HuH-7 (cell line): ENCODE data around the gene SLC39A1.
"Not testable (repeated sequence)": the region's sequence is repeated elsewhere in the genome, so short reads cannot be mapped to it uniquely, and the experiment has no call there.

ENCODE experiments used
- DNase-seq: peaks from one replicate; pipeline ENCODE4 v3.0.0; 2011; ENCODE audit warnings: low spot score

Gene SLC39A1

DNA sequence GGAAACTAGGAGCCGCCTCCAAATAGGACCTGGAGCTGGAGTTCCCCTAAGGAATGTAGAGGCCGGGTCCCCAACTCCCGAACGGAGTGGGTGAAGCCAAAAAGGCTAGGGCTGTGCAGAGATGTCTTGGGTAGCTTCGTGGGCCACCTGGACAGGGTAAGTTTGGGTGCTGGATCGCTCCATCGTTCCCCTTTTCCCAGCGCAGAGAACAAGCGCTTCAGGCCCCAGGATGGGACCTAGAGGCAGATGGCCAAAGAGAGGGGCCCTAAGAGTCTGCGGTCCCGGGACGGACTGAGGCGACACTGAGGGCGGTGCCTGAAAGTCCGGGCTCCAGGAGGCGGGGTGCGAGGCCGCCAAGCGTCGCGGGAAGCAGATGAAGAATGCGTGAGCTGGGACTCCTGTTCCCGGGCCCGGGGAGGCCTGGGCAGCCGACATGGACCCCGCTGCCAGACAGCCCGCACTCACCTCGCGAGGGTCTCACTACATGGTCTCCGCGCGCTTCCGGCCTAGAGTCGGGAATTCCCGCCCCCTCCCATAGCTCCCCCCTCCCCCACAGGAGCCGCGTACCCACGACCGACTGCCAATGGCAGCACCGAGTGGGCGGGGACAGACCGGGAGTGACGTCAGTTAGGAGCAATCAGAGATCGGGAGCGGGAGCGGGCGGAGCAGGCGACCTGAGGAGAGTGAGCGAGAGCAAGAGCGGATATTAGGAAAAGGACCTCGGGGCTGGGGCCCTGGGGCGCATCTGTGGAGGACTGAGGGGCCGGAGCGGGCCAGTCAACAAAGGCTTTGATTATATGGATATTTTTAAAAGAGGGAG lies at the start of gene SLC39A1:
Gene SLC39A1 (minus strand): TSS at position 508 of the 820 bp plus-strand sequence. CDS start 822 bp downstream, outside the sequence.
- peak; percentile 98 for DNase-seq

GRCh38 chr1:154012543-154012942 lies 49.2 kb upstream of the SLC39A1 start:
- not testable (repeated sequence) for DNase-seq

- no peak for DNase-seq
These were observed 48.8 kb upstream of the SLC39A1 start for GRCh38 chr1:154012129-154012528.

DNA sequence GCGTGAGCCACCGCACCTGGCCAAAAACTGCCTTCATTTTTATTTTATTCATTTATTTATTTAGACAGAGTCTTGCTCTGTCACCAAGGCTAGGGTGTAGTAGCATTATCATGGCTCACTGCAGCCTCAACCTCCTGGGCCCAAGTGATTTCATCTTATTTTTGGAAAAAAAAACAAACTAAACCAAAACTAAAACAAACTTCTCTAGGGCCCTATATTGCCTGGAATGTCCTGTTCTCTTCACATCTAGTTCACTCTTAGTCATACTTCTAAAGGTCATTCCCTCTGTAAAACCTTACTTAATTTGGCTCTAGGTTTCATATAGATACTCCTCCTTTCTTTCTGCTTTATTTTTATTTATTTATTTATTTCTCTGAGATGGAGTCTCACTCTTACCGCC lies 42.8 kb upstream of the SLC39A1 start:
- no peak for DNase-seq

- no peak for DNase-seq
These were observed 37.1 kb upstream of the SLC39A1 start for GRCh38 chr1:154000420-154000819.

GRCh38 chr1:153996882-153997281 lies 33.5 kb upstream of the SLC39A1 start:
- not testable (repeated sequence) for DNase-seq

GRCh38 chr1:153995640-153996039 lies 32.3 kb upstream of the SLC39A1 start:
- DNase-seq, result no peak

- DNase-seq, result no peak
These were observed 31.9 kb upstream of the SLC39A1 start for GRCh38 chr1:153995202-153995601.

DNA sequence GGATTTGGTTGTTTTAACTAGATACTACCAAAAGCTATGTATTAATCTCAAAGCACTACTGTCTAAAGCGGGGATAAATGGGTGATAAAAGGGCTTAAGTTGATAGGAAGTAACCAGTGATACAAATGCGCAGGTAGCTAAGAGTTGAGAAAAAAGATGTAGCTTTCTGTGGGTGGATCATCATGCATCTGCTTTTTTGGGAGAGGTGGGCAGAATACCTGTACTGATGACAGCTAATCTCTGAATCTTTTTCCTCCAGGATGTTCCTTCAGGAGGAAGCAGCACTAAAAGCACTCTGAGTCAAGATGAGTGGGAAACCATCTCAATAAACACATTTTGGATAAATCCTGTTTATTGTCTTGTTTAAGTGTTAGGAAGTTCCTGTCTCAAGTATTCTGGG lies 28.5 kb upstream of the SLC39A1 start:
- DNase-seq, result no peak

DNA sequence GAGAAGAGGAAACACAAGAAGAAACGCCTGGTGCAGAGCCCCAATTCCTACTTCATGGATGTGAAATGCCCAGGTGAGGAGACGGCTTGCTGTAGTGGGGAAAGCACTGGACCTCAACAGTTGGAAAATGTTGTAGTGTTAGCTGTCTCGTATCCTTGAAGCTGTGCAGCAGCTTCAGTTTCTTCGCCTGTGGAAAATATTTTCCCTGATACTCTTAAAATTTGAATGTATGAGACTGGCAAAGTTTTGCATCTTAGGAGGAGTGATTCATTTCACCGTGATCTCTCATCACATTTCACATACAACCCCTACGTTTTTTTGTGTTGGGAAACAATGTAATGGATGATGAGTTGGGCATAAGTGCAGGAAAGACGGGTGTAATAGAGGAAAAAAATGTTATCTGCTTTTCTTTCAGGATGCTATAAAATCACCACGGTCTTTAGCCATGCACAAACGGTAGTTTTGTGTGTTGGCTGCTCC lies 27.9 kb upstream of the SLC39A1 start:
- DNase-seq, result no peak

- DNase-seq, result peak; percentile 94
These were observed 27.3 kb upstream of the SLC39A1 start, which contains the start of gene RPS27 for GRCh38 chr1:153990468-153991150. Gene RPS27, plus strand, starts transcription at chr1:153990762. Its CDS starts 35 bp downstream, at chr1:153990797.

DNA sequence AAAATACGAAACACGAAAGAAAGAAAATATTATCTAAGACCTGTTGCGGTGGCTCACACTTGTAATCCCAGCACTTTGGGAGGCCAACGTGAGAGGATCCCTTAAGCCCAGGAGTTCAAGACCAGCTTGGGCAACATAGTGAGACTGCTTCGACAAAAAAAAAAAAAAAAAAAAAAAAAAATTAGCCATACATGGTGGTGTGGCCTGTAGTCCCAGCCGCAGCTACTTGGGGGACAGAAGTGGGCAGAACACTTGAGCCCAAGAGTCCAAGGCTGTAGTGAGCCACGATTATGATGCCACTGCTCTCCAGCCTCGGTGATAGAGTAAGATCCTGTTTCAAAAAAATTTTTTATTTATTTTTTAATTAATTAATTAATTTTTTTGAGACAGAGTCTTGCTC lies 24.3 kb upstream of the SLC39A1 start:
- no peak for DNase-seq

- peak; percentile 87 for DNase-seq
These were observed 22.8 kb upstream of the SLC39A1 start, which contains the start of gene RAB13 for GRCh38 chr1:153985941-153986761. Gene RAB13, minus strand, starts transcription at chr1:153986339. Its CDS starts 103 bp downstream, at chr1:153986236.

- no peak for DNase-seq
These were observed 22.1 kb upstream of the SLC39A1 start for GRCh38 chr1:153985341-153985912.

- no peak for DNase-seq
These were observed 21.0 kb upstream of the SLC39A1 start for GRCh38 chr1:153984123-153984894.

DNA sequence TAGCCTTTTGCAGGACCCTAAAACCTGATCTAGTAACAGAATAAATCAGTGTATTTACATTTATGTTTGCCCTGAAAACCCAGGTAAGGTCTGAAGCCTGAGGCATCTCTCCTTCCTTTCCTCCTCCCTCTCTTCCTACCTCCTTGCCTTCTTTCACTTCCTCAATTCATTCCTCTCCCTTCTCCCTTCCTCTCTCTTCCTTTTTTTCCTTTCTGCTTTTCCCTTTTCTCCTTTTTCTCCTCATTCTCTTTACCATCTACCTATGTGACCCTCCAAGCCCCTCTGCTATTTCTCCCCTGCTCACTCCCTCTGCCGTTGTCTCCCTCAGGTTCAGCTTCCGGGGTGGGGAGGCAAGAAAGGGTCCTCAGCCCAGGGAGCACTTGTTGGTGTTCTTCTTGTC lies 18.4 kb upstream of the SLC39A1 start:
- DNase-seq, result not testable (repeated sequence)

DNA sequence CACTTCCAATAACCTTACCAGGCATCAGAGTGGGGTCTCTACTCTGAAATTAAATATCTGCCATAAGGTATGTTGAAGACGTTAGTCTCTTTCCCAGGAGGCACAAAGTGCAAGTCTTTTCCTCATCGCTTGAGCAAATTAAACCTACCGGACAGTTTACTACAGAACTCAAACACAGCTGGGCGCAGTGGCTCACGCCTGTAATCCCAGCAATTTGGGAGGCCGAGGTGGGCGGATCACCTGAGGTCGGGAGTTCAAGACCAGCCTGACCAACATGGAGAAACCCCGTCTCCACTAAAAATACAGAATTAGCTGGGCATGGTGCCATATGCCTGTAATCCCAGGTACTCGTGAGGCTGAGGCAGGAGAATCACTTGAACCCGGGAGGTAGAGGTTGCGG lies 15.8 kb upstream of the SLC39A1 start:
- not testable (repeated sequence) for DNase-seq

DNA sequence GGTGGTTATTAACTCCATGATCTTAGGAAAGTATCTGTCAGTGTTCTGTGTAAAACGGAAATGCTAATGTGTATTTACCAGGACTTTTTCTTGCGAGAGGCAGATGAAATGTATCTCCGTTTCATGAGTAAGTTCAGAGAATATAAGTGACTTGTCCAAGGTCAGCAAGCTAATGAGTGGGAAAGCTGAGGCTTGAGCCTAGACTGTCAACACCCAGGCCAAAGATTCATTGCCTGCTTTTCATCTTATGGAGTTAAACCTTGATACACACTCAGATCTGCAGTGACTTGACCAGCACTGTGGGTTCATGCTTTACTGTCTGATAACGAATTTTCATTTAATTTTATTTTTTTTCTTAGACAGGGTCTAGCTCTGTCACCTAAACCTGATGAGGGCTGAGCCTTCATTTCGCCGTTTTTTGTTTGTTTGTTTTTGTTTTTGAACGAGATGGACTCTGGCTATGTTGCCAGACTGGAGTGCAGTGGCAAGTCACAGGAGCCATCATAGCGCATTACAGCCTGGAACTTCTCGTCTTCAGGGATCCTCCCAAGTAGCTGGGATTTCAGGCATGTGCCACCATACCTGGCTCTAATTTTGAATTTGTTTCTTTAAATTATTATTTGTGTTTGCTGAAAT lies 15.1 kb upstream of the SLC39A1 start:
- DNase-seq, result no peak

- peak; percentile 84 for DNase-seq
These were observed 14.2 kb upstream of the SLC39A1 start, which contains the start of gene JTB for GRCh38 chr1:153977250-153978240. Gene JTB, minus strand, starts transcription at chr1:153977674. Its CDS starts 422 bp downstream, at chr1:153977252.
